ENCODE data around the gene CARHSP1.
"Not testable (repeated sequence)": the region's sequence is repeated elsewhere in the genome, so short reads cannot be mapped to it uniquely, and the experiment has no call there.

Gene CARHSP1

DNA sequence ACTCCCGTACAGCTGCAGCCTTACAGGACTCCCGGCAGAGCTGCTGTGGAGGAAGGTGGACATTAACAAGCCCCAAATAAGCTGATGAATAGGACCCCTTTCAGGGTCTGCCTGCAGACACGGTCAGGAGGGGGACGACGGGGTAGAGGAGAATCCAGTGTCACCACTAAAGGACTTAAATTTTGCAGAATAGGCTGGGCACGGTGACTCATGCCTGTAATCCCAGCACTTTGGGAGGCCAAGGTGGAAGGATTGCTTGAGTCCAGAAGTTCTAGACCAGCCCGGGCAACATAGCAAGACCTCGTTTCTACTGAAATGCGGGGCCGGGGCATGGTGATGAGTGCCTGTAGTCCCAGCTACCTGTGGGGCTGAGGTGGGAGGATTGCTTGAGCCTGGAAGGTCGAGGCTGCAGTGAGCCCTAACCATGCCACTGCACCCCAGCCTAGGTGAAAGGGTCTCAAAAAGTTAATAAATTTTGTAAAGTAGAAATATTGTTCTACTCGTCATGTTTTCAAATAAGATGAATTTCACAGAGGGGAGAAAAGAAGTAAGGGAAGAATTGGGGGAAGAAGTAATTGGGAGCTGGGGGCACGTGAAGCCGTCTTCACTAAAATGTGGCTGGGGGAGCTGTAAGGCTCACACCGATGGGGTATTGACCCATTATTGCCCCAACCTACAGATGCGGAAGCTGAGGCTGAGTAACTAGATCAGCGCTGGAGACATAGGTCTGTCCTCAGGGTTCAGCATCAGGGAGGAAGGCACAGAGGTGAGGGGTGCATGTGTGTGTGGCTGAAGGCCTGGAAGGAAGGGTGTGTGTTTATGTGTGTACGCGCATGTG is 18.0 kb upstream of the CARHSP1 start:
- ATAC-seq (no peak), DNase-seq (no peak)
- Mint-ChIP-seq H3K27ac (no peak overlapping the region), H3K27me3 (peaks cover 5% of the 10 kb centered on the region), H3K9me3 (no peaks in the 10 kb centered on the region), H3K4me3 (no peak overlapping the region), H3K36me3 (ENCODE audit: low read depth) (peaks cover 16% of the 10 kb centered on the region), H3K4me1 (peaks cover 10% of the 10 kb centered on the region)

DNA sequence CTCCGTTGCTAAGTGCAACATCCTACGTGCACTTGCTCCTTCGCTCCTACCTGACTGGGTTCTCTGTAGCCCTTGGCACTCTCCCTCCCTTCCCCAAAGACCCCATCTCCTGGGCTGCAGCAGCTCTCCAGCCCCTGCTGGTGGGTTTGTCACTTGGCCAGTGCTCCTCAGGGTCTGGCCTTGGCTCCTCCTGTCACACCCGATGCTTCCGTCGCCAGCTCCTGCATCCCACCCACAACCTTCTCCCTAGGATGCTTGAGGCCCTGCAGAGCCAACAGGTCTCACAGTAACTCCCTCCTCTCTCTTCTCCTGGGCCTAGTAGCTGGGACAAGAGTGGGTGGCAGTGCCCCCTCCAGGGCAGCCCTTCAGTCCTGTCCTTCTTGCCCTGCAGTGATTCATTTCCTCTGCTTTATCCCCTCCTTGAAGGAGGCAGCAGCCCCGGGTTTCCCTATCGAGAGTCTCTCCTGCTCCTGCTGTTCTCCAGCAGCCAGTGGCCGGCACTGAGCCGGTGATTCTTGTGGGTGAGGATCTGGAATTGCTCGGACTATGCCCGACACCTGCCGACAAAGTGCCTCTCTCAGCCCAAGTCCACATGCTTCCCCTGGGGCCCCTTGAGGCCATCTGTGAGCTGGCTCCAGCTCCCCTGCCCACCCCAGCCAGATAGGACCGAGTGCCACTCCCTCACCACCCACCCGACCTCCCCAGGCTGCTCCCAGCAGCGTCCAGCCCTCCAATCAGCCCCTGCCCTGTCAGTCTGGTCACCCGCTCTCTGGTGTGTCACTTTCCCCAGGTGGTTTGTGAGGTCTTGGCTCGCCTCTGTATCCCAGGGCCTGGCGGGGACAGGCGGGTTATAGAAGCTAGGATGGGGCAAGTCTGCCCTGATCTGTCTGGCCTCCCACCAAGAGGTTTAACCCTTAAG is 17.1 kb upstream of the CARHSP1 start:
- H3K27me3 Mint-ChIP-seq = peaks cover 5% of the 10 kb centered on the region
- DNase-seq (no peak), ATAC-seq (peak; percentile 42)
- H3K9me3 Mint-ChIP-seq = no peaks in the 10 kb centered on the region
- H3K4me1 Mint-ChIP-seq = peaks cover 4% of the 10 kb centered on the region
- H3K4me3 Mint-ChIP-seq = no peak overlapping the region
- no peak overlapping the region for H3K27ac Mint-ChIP-seq
- peaks cover 8% of the 10 kb centered on the region for H3K36me3 Mint-ChIP-seq (ENCODE audit: low read depth)

DNA sequence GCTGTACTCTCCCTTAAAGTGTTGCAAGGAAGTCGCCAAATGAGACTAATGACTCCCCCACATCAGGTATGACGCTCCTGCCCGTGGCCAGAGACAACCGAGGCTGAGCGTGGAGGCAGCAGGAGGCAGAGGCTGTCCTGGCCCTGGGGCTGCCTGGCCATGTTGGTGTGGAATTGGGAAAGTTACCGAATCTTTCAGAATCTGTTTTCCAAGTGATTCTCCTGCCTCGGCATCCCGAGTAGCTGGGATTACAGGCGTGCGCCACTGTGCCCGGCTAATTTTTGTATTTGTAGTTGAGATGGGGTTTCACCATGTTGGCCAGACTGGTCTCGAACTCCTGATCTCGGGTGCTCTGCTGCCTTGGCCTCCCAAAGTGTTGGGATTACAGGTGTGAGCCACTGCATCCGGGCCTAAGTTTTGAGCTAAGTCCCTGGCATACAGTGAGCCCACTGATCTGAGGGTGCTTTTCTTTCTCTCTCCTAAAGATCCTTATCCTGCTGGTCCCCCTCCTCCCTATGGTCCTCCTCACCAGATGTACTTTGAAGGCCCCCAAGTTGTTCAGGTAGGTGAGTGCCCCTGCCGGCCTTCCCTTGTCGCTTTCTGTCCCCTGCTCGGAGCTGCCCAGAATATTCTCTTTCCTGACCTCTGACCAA is 14.0 kb upstream of the CARHSP1 start:
- no peak for ATAC-seq

DNA sequence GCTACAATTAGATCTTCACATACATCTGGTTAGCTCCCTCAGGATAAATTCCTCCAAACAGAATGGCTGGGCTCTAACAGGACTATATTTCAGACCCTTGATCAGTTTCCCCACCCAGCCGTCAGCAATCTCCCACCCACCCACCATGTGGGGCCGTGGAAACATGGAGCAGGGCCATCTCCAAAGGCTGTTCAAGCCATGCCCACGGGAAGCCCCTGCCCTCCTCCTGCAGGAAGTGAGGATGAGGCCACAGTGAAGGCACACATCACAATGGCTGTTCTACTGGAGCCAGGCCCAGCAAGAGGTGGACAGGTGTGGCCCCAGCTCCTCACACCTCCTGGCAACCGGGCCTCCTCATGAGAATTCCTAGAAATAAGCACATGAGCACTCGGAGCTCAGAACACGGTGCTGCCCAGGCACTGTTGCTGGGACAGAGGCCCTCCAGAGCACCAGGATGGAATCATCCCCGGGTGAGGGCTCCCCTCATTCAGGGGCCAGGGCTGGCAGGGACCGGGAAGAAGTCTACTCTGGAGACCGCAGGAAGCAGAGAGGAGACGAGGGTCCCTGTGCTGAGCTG is 13.3 kb upstream of the CARHSP1 start, which contains the start of gene LITAFD:
Gene LITAFD, plus strand, starts transcription at position 311 of the 577 bp plus-strand sequence. CDS start 2,005 bp downstream, outside the sequence.
- no peak within 1 kb of the TSS for H3K4me3 Mint-ChIP-seq
- ATAC-seq = no peak
- no peaks in the 10 kb centered on the region for H3K36me3 Mint-ChIP-seq (ENCODE audit: low read depth)
- DNase-seq = no peak
- peaks cover 10% of the 10 kb centered on the region for H3K4me1 Mint-ChIP-seq
- H3K9me3 Mint-ChIP-seq = no peaks in the 10 kb centered on the region
- no peak within 1 kb of the TSS for H3K27ac Mint-ChIP-seq
- peaks cover 5% of the 10 kb centered on the region for H3K27me3 Mint-ChIP-seq

More for the DNA sequence above, 14.0 kb upstream of the CARHSP1 start:
- H3K4me1 Mint-ChIP-seq = peaks cover 8% of the 10 kb centered on the region
- H3K4me3 Mint-ChIP-seq = no peak overlapping the region
- no peak for DNase-seq
- no peak overlapping the region for H3K27ac Mint-ChIP-seq
- no peaks in the 10 kb centered on the region for H3K9me3 Mint-ChIP-seq
- H3K36me3 Mint-ChIP-seq (ENCODE audit: low read depth) = no peaks in the 10 kb centered on the region
- H3K27me3 Mint-ChIP-seq = peaks cover 5% of the 10 kb centered on the region

DNA sequence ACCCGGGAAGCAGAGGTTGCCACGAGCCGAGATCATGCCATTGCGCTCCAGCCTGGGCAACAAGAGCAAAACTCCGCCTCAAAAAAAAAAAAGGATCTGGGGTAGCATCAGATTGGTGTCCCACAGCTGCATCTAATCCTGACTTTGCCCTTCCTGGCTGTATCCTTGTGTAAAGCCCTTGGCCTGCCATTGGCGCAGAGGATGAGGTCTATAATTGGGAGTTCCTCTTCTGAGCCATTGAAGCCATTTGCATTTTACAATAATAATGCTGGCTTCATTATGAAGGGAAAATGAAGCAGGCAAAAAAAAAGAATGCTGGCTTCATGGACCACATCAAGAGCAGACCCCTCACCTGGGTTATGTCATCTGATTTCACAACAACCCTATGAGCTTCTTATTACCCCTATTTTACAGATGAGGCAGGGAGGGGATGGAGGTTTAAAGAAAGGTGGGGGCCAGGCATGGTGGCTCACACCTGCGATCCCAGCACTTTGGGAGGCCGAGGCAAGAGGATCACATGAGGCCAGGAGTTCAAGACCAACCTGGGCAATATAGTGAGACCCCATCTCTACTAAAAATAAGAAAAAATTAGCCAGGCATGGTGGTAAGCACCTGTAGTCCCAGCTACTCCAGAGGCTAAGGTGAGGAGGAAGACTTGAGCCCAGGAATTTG is 12.2 kb upstream of the CARHSP1 start:
- H3K27ac Mint-ChIP-seq = no peak overlapping the region
- no peaks in the 10 kb centered on the region for H3K9me3 Mint-ChIP-seq
- DNase-seq (no peak), ATAC-seq (no peak)
- peaks cover 9% of the 10 kb centered on the region for H3K4me1 Mint-ChIP-seq
- H3K4me3 Mint-ChIP-seq = no peak overlapping the region
- H3K36me3 Mint-ChIP-seq (ENCODE audit: low read depth) = no peaks in the 10 kb centered on the region
- H3K27me3 Mint-ChIP-seq = peaks cover 5% of the 10 kb centered on the region

DNA sequence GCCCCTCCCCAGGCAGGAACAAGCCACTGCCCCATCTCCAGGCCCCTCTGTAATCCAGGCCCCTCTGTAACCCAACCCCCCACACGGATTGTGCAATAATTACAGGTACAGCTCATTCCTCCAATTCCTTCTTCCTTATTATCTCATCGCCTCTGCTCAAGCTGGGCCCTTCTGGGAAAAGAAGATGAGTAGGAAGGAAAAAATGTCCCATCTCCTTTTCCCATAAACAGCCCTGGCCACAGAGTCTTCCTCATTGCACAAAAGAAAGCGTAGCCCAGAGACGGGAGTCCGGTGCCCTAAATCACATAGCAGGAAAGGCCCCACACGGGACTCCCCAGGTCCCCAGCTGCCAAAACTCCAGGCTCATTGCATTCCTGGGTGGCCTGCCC is 9.7 kb upstream of the CARHSP1 start:
- DNase-seq = no peak

DNA sequence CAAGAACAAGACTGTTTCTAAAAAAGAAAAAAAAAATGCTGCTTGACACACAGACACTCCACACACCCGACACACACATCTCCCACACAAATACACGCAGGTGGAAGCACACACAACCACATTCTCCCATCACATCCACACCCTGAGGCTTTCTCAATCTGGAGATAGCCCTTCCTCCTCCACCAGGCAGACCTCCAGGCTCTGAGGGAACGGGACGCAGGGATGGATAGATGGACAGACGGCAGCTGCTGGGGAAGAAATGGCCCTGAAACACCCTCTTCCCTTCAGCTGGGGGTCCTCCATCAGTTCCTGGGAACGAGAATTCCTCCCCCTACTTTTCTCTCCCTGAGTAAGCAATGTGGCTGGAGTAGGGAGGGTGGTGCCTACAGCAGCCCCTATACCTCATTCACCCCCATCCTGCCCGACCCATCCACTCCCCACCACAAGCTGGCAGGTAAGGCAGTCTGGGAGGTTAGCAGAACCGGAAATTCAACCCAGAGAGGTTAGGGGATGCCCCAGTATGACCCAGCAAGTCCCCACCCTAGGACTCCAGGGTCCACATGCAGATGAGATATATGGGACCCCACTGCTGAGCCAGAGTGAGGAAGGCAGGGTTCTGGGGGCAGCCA is 9.2 kb upstream of the CARHSP1 start:
- Mint-ChIP-seq H3K4me3 (no peak overlapping the region), H3K4me1 (peaks cover 11% of the 10 kb centered on the region), H3K36me3 (ENCODE audit: low read depth) (no peaks in the 10 kb centered on the region), H3K27me3 (no peaks in the 10 kb centered on the region), H3K9me3 (no peaks in the 10 kb centered on the region), H3K27ac (no peak overlapping the region)
- DNase-seq (no peak), ATAC-seq (peak; percentile 18)

More for the DNA sequence above, 9.7 kb upstream of the CARHSP1 start:
- Mint-ChIP-seq H3K4me1 (peaks cover 11% of the 10 kb centered on the region), H3K9me3 (no peaks in the 10 kb centered on the region), H3K27ac (no peak overlapping the region), H3K36me3 (ENCODE audit: low read depth) (no peaks in the 10 kb centered on the region), H3K4me3 (no peak overlapping the region), H3K27me3 (no peaks in the 10 kb centered on the region)
- no peak for ATAC-seq

DNA sequence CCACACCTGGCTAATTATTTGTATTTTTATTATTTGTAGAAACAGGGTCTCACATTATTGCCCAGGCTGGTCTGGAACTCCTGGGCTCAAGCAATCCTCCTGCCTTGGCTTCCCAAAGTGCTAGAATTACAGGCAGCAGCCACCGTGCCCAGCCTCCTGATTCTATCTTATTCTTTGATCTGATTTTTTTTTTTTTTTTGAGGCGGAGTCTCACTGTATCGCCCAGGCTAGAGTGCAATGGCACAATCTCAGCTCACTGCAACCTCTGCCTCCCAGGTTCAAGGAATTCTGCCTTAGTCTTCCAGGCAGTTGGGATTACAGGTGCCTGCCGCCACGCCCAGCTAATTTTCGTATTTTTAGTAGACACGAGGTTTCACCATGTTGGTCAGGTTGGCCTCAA is 6.5 kb upstream of the CARHSP1 start:
- not testable (repeated sequence) for H3K4me3 Mint-ChIP-seq; DNase-seq; H3K27me3 Mint-ChIP-seq; H3K27ac Mint-ChIP-seq; H3K36me3 Mint-ChIP-seq (ENCODE audit: low read depth); H3K9me3 Mint-ChIP-seq; ATAC-seq
- H3K4me1 Mint-ChIP-seq = peaks cover 21% of the 10 kb centered on the region

DNA sequence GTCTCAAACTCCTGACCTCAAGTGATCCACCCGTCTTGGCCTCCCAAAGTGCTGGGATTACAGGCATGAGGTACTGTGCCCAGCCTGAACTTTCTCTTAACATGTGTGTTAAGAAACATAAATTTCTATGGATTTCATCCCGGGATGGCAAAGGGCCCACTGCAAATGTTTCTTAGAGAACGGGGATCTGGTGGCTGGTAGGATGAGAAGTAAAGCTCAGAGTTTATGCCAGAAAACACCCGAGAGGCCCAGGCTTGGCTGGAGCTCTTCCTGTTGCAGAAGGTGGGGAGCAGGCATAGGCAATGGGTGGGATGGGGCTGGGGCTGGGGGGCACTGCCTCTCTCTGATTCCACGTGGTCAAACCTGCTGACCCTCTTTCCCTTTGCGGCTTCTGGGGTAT is 5.6 kb upstream of the CARHSP1 start:
- Mint-ChIP-seq H3K9me3 (no peaks in the 10 kb centered on the region), H3K27me3 (no peaks in the 10 kb centered on the region), H3K4me3 (no peak overlapping the region), H3K36me3 (ENCODE audit: low read depth) (no peaks in the 10 kb centered on the region), H3K27ac (no peak overlapping the region), H3K4me1 (peaks cover 23% of the 10 kb centered on the region)
- no peak for ATAC-seq
- no peak for DNase-seq

DNA sequence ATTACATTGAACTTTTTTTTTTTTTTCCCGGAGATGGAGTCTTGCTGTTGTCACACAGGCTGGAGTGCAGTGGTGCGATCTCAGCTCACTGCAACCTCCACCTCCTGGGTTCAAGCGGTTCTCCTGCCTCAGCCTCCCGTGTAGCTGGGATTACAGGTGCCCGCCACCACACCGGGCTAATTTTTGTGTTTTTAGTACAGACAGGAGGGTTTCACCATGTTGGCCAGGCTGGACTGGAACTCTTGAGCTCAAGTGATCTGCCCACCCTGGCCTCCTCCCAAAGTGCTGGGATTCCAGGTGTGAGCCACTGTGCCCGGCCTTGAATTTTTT is 5.0 kb upstream of the CARHSP1 start:
- peaks cover 27% of the 10 kb centered on the region for H3K4me1 Mint-ChIP-seq
- not testable (repeated sequence) for H3K27me3 Mint-ChIP-seq; DNase-seq; H3K9me3 Mint-ChIP-seq; H3K36me3 Mint-ChIP-seq (ENCODE audit: low read depth); H3K4me3 Mint-ChIP-seq; H3K27ac Mint-ChIP-seq; ATAC-seq

DNA sequence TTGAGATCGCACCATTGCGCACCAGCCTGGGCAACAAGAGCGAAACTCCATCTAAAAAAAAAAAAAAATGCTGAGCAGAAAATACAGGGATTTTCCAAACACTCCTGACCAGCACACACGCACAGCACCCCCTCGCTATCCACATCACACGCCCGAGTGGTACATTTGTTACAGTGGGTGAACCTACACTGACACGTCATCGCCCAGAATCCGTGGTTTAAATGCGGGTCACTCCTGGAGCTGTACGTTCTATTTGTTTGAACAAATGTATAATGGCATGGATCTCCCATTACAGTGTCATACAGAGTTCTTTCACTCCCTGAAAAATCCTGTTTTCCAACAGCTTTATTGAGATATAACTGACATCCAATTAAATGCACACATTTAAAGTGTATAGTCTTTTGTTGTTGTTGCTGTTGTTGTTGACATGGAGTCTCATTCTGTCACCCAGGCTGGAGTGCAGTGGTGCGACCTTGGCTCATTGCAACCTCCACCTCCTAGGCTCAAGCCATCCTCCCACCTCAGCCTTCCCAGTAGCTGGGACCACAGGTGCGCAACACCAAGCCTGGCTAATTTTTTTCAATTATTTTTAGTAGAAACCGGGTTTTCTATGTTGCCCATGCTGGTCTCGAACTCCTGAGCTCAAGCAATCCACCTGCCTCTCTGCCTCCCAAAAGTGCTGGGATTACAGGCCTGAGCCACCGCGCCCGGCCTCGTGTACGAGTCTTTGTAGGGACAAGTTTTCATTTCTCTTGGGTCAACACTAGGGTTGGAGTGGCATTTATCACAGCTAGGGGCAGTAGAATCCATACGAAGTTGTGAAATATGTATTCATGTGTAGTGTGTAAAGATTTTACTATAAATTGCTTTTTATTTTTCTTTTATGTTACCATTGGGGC is 4.4 kb upstream of the CARHSP1 start:
- Mint-ChIP-seq H3K9me3 (no peaks in the 10 kb centered on the region), H3K36me3 (ENCODE audit: low read depth) (no peaks in the 10 kb centered on the region), H3K27ac (no peak overlapping the region), H3K4me3 (no peak overlapping the region), H3K27me3 (no peaks in the 10 kb centered on the region), H3K4me1 (peaks cover 25% of the 10 kb centered on the region)
- DNase-seq (no peak), ATAC-seq (no peak)

DNA sequence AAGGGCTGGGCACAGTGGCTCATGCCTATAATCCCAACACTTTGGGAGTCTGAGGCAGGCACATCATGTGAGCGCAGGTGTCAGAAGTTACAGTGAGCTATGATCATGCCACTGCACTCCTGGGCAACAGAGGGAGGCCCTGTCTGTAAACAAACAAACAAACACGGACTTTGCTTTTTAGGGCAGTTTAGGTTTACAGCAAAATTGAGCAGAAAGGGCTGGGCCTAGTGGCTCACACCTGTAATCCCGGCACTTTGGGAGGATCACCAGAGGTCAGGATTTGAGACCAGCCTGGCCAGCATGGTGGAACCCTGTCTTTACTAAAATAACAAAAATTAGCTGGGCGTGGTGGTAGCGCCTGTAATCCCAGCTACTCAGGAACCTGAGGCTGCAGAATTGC is 3.3 kb upstream of the CARHSP1 start:
- DNase-seq = no peak
- Mint-ChIP-seq H3K36me3 (ENCODE audit: low read depth) (peaks cover 3% of the 10 kb centered on the region), H3K27ac (no peak overlapping the region), H3K9me3 (no peaks in the 10 kb centered on the region), H3K4me3 (no peak overlapping the region), H3K27me3 (no peaks in the 10 kb centered on the region), H3K4me1 (peaks cover 32% of the 10 kb centered on the region)
- ATAC-seq = no peak

DNA sequence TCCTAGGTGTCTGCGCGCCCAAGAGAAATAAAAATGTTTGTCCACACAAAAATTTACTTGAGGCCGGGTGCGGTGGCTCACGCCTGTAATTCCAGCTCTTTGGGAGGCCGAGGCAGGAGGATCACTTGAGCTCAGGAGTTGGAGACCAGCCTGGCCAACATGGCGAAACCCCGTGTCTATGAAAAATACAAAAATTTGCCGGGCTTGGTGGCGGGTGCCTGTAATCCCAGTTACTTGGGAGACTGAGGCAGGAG is 1.1 kb upstream of the CARHSP1 start:
- H3K36me3 Mint-ChIP-seq (ENCODE audit: low read depth); ATAC-seq; H3K27ac Mint-ChIP-seq; H3K27me3 Mint-ChIP-seq; H3K9me3 Mint-ChIP-seq; H3K4me3 Mint-ChIP-seq; DNase-seq: not testable (repeated sequence)
- H3K4me1 Mint-ChIP-seq = peaks cover 48% of the 10 kb centered on the region
